Suprapubic skin (tissue), 4 donors: ENCODE data around the gene DCTN2. TPM values are rescaled to one million over a fixed set of nuclear protein-coding genes. Genes with fewer than 3 reads are reported as not detected.

ENCODE experiments used
- DNase-seq, 2 donors: peaks; one replicate each; pipeline ENCODE4 v3.0.0-alpha.2; 2019; ENCODE audit warnings: low spot score in 2 of 2
- H3K27ac ChIP-seq: fragments of 200-600 bp; sonication (generic); one replicate; pipeline ENCODE4 v1.5.1; 2019
- H3K27me3 ChIP-seq: fragments of 200-600 bp; sonication (generic); one replicate; pipeline ENCODE4 v1.5.1; 2019
- H3K36me3 ChIP-seq: fragments of 200-600 bp; sonication (generic); one replicate; pipeline ENCODE4 v1.5.1; 2019
- H3K4me1 ChIP-seq: fragments of 200-600 bp; sonication (generic); one replicate; pipeline ENCODE4 v1.5.1; 2019
- H3K4me3 ChIP-seq: fragments of 200-600 bp; sonication (generic); one replicate; pipeline ENCODE4 v1.5.1; 2019; ENCODE audit warnings: mild to moderate bottlenecking
- H3K9me3 ChIP-seq: fragments of 200-600 bp; sonication (generic); one replicate; pipeline ENCODE4 v1.5.1; 2019
- EP300 ChIP-seq: sonication (generic); formaldehyde crosslinking; IDR thresholded peaks from one replicate; pipeline ENCODE4 v1.6.1; 2017; ENCODE audit warnings: antibody characterized with exemption
- POLR2A ChIP-seq, 2 donors: fragments of 450-650 bp; IDR thresholded peaks; one replicate each; pipeline ENCODE4 v1.6.1; 2017; ENCODE audit warnings: antibody characterized with exemption in 2 of 2, mild to moderate bottlenecking in 2 of 2, moderate library complexity in 2 of 2
- POLR2AphosphoS5 ChIP-seq, 3 donors: sonication (generic); formaldehyde crosslinking; IDR thresholded peaks; one replicate each; pipeline ENCODE4 v1.6.1; 2017; ENCODE audit warnings: antibody characterized with exemption in 3 of 3
- WGBS: methylation state at CpG from one replicate; pipeline ENCODE4 v1.1.5; 2018; 5-methylcytosine and 5-hydroxymethylcytosine counted together
- total RNA-seq, 4 donors: library from RNA; depleted of rRNA; stranded (reverse); fragments of >200 nt; gene quantifications; one replicate each; pipeline ENCODE4 v1.1.0, GENCODE V29; 2016
- TF ChIP-seq, protein P1 (sequence below), 2 donors: fragments of 200-600 bp in 1 of 2; fragments of 450-650 bp in 1 of 2; sonication (generic) in 1 of 2; IDR thresholded peaks; one replicate each; pipeline ENCODE4 v1.5.1; 2016 to 2019; ENCODE audit warnings: antibody characterized with exemption in 2 of 2, mild to moderate bottlenecking in 1 of 2, moderate library complexity in 1 of 2

The DCTN2 gene
- total RNA-seq, 4 donors from 2014 or later = 152 to 242 (median 185) TPM

DNA sequence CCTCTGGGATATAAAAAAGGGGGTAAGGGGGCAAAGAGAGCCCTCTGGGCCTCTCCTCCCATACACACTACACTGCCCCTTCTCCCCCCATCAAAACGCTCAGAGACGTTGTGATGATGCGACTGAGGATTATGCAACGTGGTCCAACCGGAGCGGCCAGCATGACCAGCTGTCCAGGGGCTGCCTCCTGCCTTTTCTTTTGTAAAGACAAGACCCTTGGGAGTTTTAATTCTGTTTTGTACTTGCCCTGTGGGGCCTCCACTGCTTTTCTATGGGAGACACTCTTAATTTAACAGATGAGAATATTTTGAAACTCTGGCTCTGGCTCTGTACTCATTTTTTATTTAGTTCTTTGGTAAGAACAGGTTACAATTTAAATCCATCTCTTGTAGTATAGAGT is 17.2 kb downstream of the DCTN2 start:
- WGBS = 70% methylated on average over 6 of the region's 6 CpGs
- peaks cover 11% of the 10 kb centered on the region for H3K4me1 ChIP-seq
- H3K27me3 ChIP-seq = no peaks in the 10 kb centered on the region
- no peak for DNase-seq
- H3K9me3 ChIP-seq = no peaks in the 10 kb centered on the region
- no peak overlapping the region for H3K27ac ChIP-seq
- H3K36me3 ChIP-seq = peaks cover 98% of the 10 kb centered on the region
- H3K4me3 ChIP-seq = no peak overlapping the region
- TF ChIP-seq POLR2A (IDR thresholded peaks at IDR 0.05) (no peak), POLR2AphosphoS5 (IDR thresholded peaks at IDR 0.05) (no peak), EP300 (no peak)
- TF ChIP-seq, protein P1, sequence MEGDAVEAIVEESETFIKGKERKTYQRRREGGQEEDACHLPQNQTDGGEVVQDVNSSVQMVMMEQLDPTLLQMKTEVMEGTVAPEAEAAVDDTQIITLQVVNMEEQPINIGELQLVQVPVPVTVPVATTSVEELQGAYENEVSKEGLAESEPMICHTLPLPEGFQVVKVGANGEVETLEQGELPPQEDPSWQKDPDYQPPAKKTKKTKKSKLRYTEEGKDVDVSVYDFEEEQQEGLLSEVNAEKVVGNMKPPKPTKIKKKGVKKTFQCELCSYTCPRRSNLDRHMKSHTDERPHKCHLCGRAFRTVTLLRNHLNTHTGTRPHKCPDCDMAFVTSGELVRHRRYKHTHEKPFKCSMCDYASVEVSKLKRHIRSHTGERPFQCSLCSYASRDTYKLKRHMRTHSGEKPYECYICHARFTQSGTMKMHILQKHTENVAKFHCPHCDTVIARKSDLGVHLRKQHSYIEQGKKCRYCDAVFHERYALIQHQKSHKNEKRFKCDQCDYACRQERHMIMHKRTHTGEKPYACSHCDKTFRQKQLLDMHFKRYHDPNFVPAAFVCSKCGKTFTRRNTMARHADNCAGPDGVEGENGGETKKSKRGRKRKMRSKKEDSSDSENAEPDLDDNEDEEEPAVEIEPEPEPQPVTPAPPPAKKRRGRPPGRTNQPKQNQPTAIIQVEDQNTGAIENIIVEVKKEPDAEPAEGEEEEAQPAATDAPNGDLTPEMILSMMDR (IDR thresholded peaks at IDR 0.05) = no peak

DNA sequence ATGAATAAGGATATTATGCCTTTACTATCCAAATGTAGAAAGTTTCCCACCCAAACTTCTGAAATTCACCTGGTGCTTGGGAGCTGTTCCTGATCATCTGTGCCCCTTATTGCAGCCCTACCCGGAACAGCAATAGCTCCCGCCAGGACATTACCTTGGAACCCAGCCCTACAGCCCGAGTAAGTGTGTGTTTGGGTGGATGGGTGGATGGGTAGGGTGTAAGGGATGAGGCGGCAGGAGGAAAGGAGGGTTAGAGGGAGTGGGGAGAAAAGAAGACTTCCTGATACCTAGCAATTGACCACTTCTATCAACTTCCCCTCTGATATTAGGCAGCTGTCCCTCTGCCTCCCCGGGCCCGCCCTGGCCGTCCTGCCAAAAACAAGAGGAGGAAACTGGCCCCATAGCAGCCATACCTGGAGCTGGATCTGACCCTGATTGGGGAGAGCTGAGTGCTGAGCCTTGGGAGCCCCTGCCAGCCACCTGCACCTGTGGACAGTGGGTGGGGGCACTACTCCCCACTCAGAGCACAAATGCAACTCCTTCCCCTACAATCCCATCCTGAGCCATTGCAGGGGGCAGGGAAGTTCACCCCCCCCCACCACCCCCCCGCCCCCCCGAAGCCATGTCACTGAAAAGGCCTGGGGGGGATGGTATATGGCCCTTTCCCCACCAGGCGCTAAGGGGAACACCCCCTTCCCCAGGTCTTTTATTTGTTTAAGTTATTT is 18.0 kb downstream of the DCTN2 start:
- Histone ChIP-seq H3K27ac (no peak overlapping the region), H3K4me1 (peaks cover 19% of the 10 kb centered on the region), H3K9me3 (no peaks in the 10 kb centered on the region), H3K27me3 (no peaks in the 10 kb centered on the region), H3K36me3 (peaks cover 89% of the 10 kb centered on the region), H3K4me3 (no peak overlapping the region)
- 70% methylated on average over 10 of the region's 10 CpGs for WGBS
- no peak for DNase-seq
- TF ChIP-seq EP300 (no peak), POLR2A (IDR thresholded peaks at IDR 0.05) (no peak), POLR2AphosphoS5 (IDR thresholded peaks at IDR 0.05) (no peak)
- TF ChIP-seq, protein P1 (IDR thresholded peaks at IDR 0.05) = no peak

DNA sequence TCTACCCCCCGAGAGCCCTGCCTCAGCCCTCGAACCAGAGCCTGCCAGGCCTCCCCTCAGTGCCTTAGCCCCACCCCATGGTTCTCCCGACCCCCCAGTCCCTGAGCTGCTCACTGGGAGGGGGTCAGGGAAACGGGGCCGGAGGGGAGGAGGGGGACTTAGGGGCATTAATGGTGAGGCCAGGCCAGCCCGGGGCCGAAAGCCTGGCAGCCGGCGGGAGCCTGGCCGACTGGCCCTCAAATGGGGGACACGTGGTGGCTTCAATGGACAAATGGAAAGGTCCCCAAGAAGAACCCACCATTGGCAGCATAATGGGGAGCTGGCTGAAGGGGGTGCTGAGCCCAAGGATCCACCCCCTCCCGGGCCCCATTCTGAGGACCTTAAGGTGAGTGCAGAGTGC is 18.8 kb downstream of the DCTN2 start:
- no peak overlapping the region for H3K4me3 ChIP-seq
- peaks cover 81% of the 10 kb centered on the region for H3K36me3 ChIP-seq
- H3K4me1 ChIP-seq = peaks cover 27% of the 10 kb centered on the region
- TF ChIP-seq POLR2AphosphoS5 (IDR thresholded peaks at IDR 0.05) = no peak
- TF ChIP-seq, protein P1 (IDR thresholded peaks at IDR 0.05) = no peak
- TF ChIP-seq POLR2A (IDR thresholded peaks at IDR 0.05) = no peak
- TF ChIP-seq EP300 = no peak
- H3K27me3 ChIP-seq = no peaks in the 10 kb centered on the region
- 81% methylated on average over 12 of the region's 12 CpGs for WGBS
- no peaks in the 10 kb centered on the region for H3K9me3 ChIP-seq
- no peak overlapping the region for H3K27ac ChIP-seq
- no peak for DNase-seq

DNA sequence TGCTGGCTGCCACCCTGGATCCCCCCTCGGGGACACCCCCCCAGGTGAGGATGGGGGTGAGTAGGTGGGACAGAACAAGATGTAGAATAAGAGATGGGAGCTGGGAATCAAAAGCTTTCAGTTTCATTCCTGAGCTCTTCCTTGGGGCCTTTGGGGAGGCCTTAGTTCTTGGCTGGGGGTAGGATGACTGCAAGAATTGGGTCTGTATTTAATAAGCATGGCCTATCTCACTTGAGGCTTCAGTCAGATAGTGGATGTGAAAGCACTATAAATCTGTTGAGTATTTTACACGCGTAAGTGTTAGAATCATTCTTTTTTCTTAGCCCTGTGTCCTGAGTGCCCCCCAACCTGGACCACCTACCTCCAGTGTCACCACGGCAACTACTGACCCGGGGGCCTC is 19.8 kb downstream of the DCTN2 start:
- no peak for DNase-seq
- Histone ChIP-seq H3K9me3 (no peaks in the 10 kb centered on the region), H3K36me3 (peaks cover 71% of the 10 kb centered on the region), H3K4me3 (no peak overlapping the region), H3K27me3 (no peaks in the 10 kb centered on the region), H3K4me1 (peaks cover 31% of the 10 kb centered on the region), H3K27ac (no peak overlapping the region)
- 67% methylated on average over 5 of the region's 5 CpGs for WGBS
- TF ChIP-seq POLR2A (IDR thresholded peaks at IDR 0.05) = no peak
- no peak for TF ChIP-seq EP300

DNA sequence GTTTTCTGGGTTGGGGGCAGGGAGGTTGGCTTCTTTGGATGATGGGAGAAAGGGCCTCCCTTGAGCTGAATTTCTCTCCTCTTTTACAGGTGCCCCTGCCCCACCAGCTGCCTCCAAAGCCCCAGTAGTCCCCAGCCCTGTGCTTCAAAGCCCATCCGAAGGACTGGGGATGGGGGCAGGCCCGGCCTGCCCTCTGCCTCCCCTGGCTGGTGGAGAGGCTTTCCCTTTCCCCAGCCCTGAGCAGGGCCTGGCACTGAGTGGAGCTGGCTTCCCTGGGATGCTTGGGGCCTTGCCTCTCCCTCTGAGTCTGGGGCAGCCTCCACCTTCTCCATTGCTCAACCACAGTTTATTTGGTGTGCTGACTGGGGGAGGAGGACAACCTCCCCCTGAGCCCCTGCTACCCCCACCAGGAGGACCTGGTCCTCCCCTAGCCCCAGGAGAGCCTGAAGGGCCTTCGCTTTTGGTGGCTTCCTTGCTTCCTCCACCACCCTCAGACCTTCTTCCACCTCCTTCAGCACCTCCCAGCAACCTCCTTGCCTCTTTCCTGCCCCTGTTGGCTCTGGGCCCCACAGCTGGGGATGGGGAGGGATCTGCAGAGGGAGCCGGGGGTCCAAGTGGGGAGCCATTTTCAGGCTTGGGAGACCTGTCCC is 20.4 kb downstream of the DCTN2 start:
- no peaks in the 10 kb centered on the region for H3K9me3 ChIP-seq
- peaks cover 65% of the 10 kb centered on the region for H3K36me3 ChIP-seq
- TF ChIP-seq EP300 (no peak), POLR2AphosphoS5 (IDR thresholded peaks at IDR 0.05) (no peak), POLR2A (IDR thresholded peaks at IDR 0.05) (no peak)
- TF ChIP-seq, protein P1 (IDR thresholded peaks at IDR 0.05) = no peak
- no peak overlapping the region for H3K4me3 ChIP-seq
- WGBS = 70% methylated on average over 2 of the region's 4 CpGs
- H3K4me1 ChIP-seq = peaks cover 37% of the 10 kb centered on the region
- no peaks in the 10 kb centered on the region for H3K27me3 ChIP-seq
- H3K27ac ChIP-seq = no peak overlapping the region
- DNase-seq = no peak
